ENCODE data around the gene WDR41.

GRCh38 chr5:77409870-77410621 is 82.1 kb downstream of the WDR41 start:
- TF ChIP-seq POLR2A (IDR thresholded peaks at IDR 0.05), result no peak
- no peak for TF ChIP-seq CTCF (IDR thresholded peaks at IDR 0.05)

Measured in lower leg skin (tissue), 3 donors.